WTC11 (cell line): ENCODE results near the gene NHLRC2.
"Not testable (repeated sequence)": the region's sequence is repeated elsewhere in the genome, so short reads cannot be mapped to it uniquely, and the experiment has no call there.

Experiments used
- CBFB ChIP-seq: sonication (generic); formaldehyde crosslinking; IDR thresholded peaks from 2 replicates; pipeline ENCODE4 v1.8.1; 2022; ENCODE audit warnings: mild to moderate bottlenecking, low read depth, missing genetic modification reagents
- ELF4 ChIP-seq: sonication (generic); formaldehyde crosslinking; IDR thresholded peaks from 2 replicates; pipeline ENCODE4 v1.8.1; 2022; ENCODE audit warnings: low read depth, mild to moderate bottlenecking, moderate library complexity, missing genetic modification reagents
- EMX1 ChIP-seq: fragments of 250-450 bp; sonication (Bioruptor Pico); IDR thresholded peaks from 2 replicates; pipeline ENCODE4 v1.8.0; 2021; ENCODE audit warnings: mild to moderate bottlenecking
- JUN ChIP-seq: sonication (generic); formaldehyde crosslinking; IDR thresholded peaks from 2 replicates; pipeline ENCODE4 v1.8.0; 2023; ENCODE audit warnings: mild to moderate bottlenecking, missing genetic modification reagents
- ZNF138 ChIP-seq: sonication (generic); formaldehyde crosslinking; conservative IDR thresholded peaks from 2 replicates; pipeline ENCODE4 v1.8.1; 2022; ENCODE audit warnings: mild to moderate bottlenecking, moderate library complexity, missing genetic modification reagents
- TF ChIP-seq, protein P1 (sequence below): fragments of 200-600 bp; IDR thresholded peaks from 2 replicates; pipeline ENCODE4 v1.8.0; 2022; ENCODE audit warnings: antibody characterized with exemption
- TF ChIP-seq, protein P2 (sequence below): sonication (generic); formaldehyde crosslinking; IDR thresholded peaks from 2 replicates; pipeline ENCODE4 v1.8.0; 2022; ENCODE audit warnings: mild to moderate bottlenecking, missing genetic modification reagents
- TF ChIP-seq, protein P3 (sequence below): sonication (generic); formaldehyde crosslinking; IDR thresholded peaks from 2 replicates; pipeline ENCODE4 v1.8.0; 2022; ENCODE audit warnings: missing genetic modification reagents
- TF ChIP-seq, protein P4 (sequence below): sonication (generic); formaldehyde crosslinking; IDR thresholded peaks from 2 replicates; pipeline ENCODE4 v1.8.1; 2023; ENCODE audit warnings: mild to moderate bottlenecking, moderate library complexity, missing genetic modification reagents
- TF ChIP-seq, protein P5 (sequence below): sonication (generic); formaldehyde crosslinking; IDR thresholded peaks from 2 replicates; pipeline ENCODE4 v1.8.1; 2023; ENCODE audit warnings: mild to moderate bottlenecking, missing genetic modification reagents, borderline replicate concordance
- TF ChIP-seq, protein P6 (sequence below): sonication (generic); formaldehyde crosslinking; IDR thresholded peaks from 2 replicates; pipeline ENCODE4 v1.8.1; 2023; ENCODE audit warnings: mild to moderate bottlenecking, missing genetic modification reagents
- TF ChIP-seq, protein P7 (sequence below): sonication (generic); formaldehyde crosslinking; conservative IDR thresholded peaks from 2 replicates; pipeline ENCODE4 v1.8.1; 2022; ENCODE audit warnings: mild to moderate bottlenecking, missing genetic modification reagents

DNA sequence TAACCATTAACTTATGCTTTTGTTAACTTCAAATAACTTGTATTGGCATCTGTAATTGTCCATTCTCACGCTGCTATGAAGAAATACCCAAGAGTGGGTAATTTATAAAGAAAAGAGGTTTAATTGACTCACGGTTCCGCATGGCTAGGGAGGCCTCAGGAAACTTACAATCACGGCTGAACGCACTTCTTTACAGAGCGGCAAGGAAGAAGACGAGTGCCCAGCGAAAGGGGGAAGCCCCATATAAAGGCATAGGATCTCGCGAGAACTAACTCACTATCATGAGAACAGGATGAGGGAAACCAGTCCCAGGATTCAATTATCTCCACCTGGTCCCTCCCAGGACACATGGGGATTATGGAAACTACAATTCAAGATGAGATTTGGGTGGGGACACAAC lies 25.9 kb upstream of the NHLRC2 start:
- not testable (repeated sequence) for TF ChIP-seq EMX1, JUN, ZNF138, ELF4, CBFB (CRISPR knock-in tag)
- TF ChIP-seq, protein P1, sequence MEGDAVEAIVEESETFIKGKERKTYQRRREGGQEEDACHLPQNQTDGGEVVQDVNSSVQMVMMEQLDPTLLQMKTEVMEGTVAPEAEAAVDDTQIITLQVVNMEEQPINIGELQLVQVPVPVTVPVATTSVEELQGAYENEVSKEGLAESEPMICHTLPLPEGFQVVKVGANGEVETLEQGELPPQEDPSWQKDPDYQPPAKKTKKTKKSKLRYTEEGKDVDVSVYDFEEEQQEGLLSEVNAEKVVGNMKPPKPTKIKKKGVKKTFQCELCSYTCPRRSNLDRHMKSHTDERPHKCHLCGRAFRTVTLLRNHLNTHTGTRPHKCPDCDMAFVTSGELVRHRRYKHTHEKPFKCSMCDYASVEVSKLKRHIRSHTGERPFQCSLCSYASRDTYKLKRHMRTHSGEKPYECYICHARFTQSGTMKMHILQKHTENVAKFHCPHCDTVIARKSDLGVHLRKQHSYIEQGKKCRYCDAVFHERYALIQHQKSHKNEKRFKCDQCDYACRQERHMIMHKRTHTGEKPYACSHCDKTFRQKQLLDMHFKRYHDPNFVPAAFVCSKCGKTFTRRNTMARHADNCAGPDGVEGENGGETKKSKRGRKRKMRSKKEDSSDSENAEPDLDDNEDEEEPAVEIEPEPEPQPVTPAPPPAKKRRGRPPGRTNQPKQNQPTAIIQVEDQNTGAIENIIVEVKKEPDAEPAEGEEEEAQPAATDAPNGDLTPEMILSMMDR, result not testable (repeated sequence)
- TF ChIP-seq, protein P2, sequence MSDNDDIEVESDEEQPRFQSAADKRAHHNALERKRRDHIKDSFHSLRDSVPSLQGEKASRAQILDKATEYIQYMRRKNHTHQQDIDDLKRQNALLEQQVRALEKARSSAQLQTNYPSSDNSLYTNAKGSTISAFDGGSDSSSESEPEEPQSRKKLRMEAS (CRISPR knock-in tag), result not testable (repeated sequence)
- TF ChIP-seq, protein P3, sequence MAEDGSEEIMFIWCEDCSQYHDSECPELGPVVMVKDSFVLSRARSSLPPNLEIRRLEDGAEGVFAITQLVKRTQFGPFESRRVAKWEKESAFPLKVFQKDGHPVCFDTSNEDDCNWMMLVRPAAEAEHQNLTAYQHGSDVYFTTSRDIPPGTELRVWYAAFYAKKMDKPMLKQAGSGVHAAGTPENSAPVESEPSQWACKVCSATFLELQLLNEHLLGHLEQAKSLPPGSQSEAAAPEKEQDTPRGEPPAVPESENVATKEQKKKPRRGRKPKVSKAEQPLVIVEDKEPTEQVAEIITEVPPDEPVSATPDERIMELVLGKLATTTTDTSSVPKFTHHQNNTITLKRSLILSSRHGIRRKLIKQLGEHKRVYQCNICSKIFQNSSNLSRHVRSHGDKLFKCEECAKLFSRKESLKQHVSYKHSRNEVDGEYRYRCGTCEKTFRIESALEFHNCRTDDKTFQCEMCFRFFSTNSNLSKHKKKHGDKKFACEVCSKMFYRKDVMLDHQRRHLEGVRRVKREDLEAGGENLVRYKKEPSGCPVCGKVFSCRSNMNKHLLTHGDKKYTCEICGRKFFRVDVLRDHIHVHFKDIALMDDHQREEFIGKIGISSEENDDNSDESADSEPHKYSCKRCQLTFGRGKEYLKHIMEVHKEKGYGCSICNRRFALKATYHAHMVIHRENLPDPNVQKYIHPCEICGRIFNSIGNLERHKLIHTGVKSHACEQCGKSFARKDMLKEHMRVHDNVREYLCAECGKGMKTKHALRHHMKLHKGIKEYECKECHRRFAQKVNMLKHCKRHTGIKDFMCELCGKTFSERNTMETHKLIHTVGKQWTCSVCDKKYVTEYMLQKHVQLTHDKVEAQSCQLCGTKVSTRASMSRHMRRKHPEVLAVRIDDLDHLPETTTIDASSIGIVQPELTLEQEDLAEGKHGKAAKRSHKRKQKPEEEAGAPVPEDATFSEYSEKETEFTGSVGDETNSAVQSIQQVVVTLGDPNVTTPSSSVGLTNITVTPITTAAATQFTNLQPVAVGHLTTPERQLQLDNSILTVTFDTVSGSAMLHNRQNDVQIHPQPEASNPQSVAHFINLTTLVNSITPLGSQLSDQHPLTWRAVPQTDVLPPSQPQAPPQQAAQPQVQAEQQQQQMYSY (CRISPR knock-in tag), result not testable (repeated sequence)
- TF ChIP-seq, protein P4, sequence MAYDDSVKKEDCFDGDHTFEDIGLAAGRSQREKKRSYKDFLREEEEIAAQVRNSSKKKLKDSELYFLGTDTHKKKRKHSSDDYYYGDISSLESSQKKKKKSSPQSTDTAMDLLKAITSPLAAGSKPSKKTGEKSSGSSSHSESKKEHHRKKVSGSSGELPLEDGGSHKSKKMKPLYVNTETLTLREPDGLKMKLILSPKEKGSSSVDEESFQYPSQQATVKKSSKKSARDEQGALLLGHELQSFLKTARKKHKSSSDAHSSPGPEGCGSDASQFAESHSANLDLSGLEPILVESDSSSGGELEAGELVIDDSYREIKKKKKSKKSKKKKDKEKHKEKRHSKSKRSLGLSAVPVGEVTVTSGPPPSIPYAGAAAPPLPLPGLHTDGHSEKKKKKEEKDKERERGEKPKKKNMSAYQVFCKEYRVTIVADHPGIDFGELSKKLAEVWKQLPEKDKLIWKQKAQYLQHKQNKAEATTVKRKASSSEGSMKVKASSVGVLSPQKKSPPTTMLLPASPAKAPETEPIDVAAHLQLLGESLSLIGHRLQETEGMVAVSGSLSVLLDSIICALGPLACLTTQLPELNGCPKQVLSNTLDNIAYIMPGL (CRISPR knock-in tag), result not testable (repeated sequence)
- TF ChIP-seq, protein P5, sequence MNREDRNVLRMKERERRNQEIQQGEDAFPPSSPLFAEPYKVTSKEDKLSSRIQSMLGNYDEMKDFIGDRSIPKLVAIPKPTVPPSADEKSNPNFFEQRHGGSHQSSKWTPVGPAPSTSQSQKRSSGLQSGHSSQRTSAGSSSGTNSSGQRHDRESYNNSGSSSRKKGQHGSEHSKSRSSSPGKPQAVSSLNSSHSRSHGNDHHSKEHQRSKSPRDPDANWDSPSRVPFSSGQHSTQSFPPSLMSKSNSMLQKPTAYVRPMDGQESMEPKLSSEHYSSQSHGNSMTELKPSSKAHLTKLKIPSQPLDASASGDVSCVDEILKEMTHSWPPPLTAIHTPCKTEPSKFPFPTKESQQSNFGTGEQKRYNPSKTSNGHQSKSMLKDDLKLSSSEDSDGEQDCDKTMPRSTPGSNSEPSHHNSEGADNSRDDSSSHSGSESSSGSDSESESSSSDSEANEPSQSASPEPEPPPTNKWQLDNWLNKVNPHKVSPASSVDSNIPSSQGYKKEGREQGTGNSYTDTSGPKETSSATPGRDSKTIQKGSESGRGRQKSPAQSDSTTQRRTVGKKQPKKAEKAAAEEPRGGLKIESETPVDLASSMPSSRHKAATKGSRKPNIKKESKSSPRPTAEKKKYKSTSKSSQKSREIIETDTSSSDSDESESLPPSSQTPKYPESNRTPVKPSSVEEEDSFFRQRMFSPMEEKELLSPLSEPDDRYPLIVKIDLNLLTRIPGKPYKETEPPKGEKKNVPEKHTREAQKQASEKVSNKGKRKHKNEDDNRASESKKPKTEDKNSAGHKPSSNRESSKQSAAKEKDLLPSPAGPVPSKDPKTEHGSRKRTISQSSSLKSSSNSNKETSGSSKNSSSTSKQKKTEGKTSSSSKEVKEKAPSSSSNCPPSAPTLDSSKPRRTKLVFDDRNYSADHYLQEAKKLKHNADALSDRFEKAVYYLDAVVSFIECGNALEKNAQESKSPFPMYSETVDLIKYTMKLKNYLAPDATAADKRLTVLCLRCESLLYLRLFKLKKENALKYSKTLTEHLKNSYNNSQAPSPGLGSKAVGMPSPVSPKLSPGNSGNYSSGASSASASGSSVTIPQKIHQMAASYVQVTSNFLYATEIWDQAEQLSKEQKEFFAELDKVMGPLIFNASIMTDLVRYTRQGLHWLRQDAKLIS, result not testable (repeated sequence)
- TF ChIP-seq, protein P6, sequence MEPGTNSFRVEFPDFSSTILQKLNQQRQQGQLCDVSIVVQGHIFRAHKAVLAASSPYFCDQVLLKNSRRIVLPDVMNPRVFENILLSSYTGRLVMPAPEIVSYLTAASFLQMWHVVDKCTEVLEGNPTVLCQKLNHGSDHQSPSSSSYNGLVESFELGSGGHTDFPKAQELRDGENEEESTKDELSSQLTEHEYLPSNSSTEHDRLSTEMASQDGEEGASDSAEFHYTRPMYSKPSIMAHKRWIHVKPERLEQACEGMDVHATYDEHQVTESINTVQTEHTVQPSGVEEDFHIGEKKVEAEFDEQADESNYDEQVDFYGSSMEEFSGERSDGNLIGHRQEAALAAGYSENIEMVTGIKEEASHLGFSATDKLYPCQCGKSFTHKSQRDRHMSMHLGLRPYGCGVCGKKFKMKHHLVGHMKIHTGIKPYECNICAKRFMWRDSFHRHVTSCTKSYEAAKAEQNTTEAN (CRISPR knock-in tag), result not testable (repeated sequence)
- TF ChIP-seq, protein P7, sequence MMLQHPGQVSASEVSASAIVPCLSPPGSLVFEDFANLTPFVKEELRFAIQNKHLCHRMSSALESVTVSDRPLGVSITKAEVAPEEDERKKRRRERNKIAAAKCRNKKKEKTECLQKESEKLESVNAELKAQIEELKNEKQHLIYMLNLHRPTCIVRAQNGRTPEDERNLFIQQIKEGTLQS (CRISPR knock-in tag), result not testable (repeated sequence)
